Measurements from ENCODE around the gene ACTRT2.

DNA sequence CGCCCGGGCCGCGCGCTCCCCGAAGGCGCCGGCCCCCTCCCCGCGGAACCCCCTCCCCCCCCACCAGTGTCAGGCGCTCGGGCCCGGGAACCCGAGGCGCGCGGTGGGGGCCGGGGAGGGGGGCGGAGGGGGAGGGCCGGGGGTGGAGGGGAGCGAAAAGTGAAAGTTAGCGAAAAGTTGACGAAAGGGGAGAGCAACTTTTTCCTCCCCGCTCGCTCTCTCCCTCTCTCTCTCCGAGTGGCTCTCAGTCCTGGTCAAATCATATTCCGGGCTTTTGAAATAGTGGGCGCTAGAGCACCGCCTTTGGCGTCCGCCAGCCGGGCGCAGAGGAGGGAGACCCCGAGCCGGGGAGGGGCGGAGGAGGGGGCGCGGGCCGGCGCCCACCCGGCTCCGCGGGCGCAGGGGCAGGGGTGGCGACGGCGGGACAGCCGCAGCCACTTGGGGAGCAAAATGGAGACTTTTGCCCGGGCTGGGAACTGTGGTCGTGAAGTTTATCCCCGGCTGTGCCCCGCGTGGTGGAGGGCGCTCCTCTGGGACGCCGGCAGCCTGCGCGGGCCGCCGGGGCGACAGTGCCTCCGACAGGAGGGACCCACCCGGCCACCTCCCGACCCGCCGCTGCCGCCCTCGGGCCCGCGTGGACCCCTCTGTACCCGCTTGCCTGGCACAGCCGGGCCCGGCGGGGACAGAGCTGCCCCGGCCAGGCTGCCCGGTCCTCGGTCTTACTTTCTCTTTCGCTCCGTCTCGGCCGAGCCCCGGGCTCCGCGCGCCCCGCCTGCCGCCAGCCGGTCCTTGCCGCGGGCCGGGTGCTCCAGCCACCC, 48.4 kb downstream of the ACTRT2 start:
- no peak for TF ChIP-seq POLR2AphosphoS5 (IDR thresholded peaks at IDR 0.05)
- TF ChIP-seq, protein P1, sequence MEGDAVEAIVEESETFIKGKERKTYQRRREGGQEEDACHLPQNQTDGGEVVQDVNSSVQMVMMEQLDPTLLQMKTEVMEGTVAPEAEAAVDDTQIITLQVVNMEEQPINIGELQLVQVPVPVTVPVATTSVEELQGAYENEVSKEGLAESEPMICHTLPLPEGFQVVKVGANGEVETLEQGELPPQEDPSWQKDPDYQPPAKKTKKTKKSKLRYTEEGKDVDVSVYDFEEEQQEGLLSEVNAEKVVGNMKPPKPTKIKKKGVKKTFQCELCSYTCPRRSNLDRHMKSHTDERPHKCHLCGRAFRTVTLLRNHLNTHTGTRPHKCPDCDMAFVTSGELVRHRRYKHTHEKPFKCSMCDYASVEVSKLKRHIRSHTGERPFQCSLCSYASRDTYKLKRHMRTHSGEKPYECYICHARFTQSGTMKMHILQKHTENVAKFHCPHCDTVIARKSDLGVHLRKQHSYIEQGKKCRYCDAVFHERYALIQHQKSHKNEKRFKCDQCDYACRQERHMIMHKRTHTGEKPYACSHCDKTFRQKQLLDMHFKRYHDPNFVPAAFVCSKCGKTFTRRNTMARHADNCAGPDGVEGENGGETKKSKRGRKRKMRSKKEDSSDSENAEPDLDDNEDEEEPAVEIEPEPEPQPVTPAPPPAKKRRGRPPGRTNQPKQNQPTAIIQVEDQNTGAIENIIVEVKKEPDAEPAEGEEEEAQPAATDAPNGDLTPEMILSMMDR (IDR thresholded peaks at IDR 0.05), result peak; percentile 21 to 37 (median 36)
- TF ChIP-seq POLR2A (IDR thresholded peaks at IDR 0.05; ENCODE audit: low read depth), result no peak

Data from esophagus muscularis mucosa (tissue), 3 donors.